IPS-NIHi7 (cell line): ENCODE measurements around the gene SIRPD.
"Not testable (repeated sequence)": the region's sequence is repeated elsewhere in the genome, so short reads cannot be mapped to it uniquely, and the experiment has no call there.

Source experiments
- DNase-seq: peaks from one replicate; pipeline ENCODE4 v3.0.0; 2012; ENCODE audit warnings: mixed read lengths; ENCODE audit errors: extremely low spot score

The SIRPD gene

DNA sequence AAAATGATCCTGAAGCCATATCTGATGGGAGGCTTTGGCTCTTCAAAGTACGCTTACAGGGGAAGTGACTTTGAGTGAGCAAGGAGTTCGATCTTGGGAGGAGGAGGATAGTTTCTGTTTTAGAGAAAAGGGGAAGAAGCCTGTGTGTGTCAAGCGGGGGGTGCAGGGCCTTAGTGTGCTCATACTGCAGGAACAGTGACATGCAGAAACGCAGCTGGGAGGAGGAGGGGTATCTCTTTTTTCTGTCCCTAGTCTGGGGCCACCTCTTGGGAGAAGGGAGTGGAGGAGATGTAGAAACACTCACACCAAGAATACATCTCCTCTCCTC, 19.8 kb downstream of the SIRPD start:
- no peak for DNase-seq

DNA sequence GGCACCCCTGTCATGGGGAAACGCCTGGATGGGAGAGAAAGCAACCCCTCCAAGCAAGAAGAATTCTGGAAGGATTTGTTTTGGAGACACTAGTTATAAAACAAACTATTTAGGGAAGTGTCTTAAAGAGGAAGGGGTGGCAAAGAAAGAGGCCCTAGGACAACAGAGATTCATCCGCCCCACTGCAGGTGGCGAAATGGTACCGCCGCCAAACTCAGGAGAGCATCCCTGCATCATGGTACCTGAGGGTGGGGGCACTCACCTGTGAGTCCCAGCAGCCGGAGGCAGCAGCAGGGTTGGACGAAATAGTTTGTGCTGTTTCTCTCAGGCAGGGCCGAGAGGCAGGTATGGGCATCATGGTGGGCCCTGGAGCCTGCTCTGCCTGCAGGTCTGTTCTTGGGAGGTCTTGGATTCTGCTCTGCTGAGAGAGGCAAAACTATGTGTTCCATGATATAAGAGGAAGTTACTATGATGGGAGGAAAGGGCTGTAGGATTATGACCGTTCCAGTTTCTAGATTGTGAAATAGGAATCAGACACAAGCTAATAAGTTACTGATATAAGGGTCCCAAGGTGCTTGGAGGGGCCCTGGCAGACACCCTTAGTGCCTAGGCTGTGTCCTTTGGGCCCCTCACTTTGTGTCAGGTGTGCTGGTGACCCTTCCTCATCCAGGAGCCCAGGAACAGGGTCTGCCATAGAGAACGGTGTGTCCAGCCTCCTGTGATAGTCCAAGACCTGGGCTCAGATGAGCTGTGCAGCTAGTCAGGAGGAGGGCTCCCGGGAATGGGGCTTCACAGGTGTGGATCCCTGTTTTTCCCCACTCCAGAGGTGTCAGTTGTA, 20.4 kb downstream of the SIRPD start:
- DNase-seq = no peak

DNA sequence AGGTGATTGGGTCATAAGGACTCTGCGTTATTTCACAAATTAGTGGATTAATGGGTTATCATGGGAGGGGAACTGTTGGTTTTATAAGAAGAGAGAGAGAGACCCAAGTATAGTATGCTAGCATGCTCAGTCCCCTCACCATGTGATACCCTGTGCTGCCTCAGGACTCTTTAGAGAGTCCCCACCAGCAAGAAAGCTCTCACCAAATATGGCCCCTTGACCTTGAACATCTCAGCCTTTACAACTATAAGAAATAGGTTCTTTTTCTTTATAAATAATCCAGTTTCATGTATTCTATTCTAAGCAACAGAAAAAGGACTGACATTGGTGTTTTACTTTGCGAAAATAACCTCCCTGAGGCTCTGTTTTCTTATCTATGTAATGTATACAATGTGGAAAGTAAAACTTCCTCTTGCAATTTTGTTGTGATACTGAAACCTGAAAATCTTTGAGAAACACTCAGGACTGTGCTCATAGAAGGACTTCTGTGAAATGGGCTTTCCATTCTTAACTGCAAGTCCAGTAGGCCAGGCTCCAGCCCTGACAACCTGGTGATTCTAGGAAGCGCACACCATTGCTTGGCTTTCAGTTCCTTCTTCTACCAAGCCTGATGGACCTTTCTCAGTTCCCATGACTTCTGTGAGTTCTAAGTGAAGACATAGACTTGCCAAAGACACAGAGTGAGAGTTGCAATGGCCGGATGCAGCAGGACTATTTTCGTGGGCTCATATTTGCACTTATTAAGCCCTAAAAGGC, 21.9 kb downstream of the SIRPD start:
- DNase-seq = no peak

DNA sequence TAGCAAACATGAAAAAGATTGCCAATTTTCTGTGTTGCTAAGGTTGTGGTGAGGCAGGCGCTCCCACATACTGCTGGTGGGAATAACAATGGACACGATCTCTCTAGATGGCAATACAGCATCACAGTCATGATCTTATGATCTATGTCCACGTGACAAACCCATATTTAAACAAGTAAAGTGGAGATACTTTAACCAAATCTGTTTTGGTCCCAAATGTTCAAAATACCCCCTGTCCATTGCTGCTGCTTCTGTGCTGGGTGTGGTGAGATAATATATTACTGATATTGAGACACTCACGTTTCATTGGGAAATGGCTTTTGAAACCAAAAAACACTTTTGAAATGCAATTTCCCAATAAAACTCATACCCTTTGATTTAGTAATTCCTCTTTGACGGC, 23.0 kb downstream of the SIRPD start:
- no peak for DNase-seq

DNA sequence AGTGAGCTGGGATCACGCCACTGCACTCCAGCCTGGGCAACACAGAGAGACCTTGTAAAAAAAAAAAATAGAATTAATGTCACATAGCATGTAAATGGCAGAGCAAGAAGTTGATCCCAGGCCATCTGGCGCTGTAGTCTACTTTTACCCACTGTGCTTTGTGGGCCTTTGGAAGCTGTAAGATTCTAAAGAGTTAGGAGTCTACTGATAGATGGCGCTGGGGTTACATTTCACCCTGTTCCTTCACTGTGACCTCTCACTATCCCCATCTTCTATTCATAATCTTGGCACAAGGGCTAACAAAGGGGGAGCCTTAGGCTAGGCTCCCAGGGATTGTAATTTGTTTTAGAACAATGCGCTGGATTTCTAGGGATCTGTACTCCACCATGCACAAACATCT, 24.4 kb downstream of the SIRPD start:
- DNase-seq = peak; percentile 46

DNA sequence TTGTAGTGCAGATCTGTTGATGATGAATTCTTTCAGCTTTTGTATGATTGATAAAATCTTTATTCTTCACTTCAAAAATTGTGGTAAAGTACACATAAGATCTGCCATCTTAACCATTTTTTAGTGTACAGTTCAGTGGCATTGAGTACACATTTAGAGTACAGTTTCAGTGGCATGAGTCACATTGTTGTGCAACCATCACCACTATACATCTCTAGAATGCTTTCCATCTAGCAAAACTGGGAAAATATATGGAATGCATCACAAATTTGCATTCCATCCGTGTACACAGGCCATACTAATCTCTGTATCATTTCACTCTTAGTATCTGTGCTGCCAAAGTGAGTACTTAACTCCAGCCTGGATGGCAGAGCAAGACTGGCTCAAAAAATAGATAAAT, 28.7 kb downstream of the SIRPD start:
- DNase-seq = no peak

DNA sequence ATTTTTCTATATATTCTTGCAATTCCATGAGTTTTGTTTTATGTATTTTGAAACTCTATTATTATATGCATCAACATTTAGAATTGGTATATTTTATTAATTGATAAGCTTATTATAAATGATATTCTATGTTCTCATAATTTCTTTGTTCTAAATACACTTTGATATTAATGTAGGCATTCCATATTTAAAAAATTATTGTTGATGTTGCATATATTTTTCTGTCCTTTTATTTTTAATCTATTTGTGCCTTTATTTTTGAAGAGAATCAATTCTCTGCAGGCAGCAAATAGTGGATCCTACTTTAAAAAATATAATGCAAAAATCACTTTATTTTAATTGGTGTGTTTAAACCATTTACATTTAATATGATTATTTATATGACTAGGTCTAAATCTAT, 29.6 kb downstream of the SIRPD start:
- DNase-seq = no peak

DNA sequence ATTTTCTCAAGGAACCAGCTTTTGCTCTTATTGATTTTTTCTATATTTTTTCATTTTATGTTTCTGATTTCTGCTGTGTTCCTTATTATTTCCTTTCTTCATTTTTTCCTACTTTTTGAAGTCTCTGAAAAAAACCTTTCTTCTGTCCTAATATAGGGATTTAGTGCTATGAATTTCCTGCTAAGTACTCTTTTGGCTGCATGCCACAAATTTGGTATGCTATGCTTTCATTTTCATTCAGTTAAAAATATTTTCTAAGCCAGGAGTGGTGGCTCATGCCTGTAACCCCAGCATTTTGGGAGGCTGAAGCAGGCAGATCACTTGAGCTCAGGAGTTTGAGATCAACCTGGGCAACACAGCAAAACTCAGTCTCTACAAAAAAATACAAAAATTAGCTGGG, 30.6 kb downstream of the SIRPD start:
- DNase-seq = no peak

DNA sequence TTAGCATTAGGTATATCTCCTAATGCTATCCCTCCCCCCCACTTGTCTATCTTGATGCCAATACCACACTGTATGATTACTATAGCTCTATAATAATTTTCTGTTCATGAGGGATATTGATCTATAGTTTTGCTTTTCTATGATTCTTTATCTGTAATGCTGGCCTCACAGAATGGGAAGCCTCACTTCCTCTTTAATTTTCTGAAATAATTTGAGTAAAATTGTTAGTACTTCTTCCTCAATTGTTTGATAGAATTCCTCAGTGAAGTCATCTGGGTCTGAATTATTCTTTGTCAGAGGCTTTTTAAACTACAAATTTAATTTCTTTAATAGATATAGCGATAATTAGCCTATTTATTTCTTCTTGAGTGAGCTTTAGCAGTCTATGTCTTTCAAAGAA, 31.2 kb downstream of the SIRPD start:
- DNase-seq = no peak

DNA sequence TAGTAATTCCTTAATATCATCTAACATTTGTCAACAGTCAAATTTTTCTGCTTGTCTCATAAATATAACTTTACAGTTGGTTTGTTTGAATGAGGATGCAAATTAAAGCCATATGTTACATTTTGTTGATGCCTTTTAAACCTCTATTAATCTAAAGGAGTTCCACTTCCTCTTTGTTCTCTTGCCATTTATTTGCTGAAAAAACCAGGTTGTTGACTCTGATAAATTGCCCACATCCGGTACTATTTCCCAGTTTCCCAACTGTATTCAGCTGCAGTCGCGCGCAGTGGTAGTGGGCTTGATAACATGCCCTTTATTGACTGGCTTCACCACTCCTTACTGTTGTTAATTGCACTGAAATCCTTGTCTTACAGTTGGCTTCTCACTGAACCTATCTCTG, 33.5 kb downstream of the SIRPD start:
- no peak for DNase-seq

DNA sequence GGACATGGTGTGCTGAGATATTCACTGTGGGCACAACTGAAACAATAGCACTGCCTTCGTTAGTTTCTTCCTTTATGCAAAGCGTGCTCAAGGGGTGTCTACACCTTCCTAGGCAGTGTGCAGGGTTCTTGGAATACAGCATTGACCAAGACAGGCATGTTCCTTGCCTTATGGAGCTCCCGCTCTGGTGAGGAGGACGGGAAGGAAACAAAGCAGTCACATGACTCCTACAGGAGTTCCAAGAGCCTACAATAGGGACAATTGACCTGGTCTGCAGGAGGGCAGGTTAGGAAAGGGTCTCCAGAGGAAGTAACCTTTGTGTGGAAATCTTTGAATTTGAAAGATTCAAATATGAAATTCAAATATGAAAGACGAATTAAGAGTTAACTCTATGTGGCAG, 40.5 kb downstream of the SIRPD start:
- DNase-seq = no peak

DNA sequence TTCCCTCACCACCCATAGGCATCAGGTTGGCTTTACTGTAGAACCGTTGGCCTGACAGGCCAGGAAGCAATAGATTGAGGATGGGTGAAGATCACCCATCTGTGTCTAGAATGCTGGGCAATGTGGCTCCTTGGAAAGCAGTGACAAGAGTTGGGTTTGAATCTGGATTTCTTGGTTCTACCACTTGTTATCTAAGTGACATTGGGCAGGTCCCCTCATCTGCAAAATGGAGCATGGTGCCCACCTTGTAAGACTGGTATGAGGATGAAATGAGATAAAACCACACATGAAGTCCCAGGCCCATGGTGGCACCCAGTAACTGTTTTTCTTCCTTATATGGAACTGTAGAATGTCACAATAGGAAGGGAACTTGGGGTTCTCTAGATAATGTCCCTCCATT, 43.7 kb downstream of the SIRPD start:
- DNase-seq = no peak

DNA sequence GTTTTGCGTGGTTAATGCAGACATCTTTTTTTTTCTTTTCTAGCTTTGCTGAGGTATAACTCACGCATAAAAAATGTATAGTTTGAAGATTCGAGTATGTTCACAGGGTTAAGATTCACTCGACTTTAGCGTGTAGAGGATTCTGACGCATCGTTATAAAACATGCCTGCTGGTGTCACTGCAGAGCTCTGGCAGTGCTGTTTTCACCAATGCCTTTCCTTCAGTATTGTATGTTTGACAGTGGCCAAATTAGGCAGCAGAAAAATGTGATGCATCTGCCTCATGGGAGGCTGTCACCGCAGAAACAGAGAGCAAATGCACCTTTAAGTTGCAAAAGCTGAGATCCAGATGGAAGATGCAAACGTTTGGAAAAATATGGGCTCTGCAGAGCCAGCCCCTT, 48.3 kb downstream of the SIRPD start:
- DNase-seq = peak; percentile 28

DNA sequence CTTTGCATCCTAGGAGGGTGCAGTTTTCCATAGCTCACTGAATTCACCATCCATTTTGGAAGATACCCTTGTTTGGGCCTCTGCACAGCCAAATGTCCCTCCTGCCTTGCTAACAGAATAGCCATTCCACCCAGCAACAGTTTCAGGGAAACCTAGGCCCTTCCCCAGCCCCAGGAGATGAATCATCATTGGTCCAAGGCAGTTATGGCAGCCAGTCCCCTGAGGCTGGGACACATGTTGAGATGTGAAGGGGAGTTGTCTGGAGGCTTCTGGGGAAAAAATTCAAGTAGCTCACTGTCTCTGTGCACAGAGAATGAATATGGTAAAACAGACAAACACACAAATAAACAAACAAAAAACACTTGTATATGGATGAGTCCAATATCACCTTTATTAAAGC, 48.9 kb downstream of the SIRPD start:
- no peak for DNase-seq

DNA sequence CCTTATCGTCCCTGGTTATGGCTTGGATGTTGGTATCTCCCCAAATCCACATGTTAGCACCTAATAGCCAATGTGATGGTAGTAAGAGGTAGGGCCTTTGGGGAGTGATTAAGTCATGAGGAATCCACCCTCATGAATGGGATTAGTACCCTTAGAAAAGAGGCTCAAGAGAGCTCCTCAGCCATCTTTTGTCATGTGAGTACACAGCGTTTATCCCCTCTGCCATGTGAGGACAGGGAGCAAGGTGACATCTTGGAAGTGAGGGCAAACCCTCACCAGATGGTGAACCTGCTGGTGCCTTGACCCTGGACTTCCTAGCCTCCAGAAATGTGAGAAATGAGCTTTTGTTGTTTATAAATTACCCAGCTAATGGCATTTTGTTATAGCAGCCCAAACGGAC, 50.2 kb downstream of the SIRPD start:
- DNase-seq = no peak

DNA sequence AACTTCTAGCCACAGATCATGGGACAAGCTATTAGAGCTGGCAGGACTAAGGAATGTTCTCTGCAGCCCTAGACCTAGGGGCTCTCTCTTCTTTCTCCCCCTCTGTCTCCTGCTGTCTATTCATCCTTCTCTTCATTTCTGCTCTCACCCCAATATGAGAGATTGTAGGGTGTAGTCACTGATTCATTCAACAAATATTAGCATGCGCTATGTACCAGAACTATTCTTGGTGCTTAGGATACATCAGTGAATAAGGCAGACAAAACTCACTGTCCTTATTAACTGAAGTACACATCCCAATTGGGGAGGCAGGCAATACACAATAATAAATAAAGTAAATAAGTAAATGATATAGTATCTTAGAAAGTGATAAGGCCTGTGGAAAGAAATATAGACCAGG, 51.6 kb downstream of the SIRPD start:
- no peak for DNase-seq

DNA sequence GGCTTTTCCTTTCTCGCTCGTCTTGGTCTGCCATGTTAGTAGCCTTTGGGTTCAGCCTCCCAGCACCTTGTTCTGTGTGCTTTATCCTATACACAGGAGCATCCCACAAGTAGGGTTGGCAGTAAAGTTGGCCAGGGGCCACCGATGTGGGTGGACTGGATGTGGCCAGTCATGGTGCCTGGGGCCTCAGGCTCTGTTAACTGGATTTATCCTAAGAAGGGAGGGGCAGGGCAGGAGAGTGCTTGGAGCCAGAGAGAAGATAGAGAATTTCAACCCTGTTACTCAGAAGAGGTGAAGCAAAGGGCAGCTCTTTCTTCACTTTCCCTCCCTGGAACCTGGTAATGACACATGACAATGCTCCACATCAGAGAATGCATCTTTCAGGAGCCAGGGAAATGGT, 52.1 kb downstream of the SIRPD start:
- no peak for DNase-seq

DNA sequence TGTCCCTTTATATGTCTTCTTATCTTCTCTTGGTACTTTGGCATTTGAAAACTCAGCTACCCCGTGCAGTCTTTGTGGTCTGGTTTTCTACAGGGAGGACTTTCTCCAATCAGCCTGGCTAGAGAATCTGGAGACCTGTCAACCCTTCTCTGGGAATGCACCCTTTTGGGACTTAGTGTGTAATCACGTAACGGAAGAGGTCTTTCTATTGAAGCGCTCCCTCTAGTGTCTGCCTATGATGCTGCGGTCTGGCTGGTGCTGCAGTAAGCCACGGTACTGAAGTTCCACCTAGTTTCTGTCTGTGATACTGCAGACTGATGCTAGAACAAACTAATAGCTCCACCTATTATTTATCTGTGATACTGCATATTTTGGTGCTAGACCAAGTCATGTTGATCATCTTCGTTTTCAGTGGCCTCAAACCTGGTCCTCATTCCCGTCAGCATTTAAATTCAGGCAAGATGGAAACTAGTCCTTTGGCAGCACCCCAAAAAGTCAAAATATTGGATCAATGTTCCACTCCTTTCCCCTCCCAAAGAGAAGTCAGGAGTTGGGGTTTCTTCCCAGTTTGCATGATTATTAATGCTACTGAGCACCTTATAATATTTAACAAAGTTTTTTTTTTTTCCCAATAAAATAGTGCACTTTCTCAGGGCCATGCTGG, 53.8 kb downstream of the SIRPD start:
- peak; percentile 89 for DNase-seq

DNA sequence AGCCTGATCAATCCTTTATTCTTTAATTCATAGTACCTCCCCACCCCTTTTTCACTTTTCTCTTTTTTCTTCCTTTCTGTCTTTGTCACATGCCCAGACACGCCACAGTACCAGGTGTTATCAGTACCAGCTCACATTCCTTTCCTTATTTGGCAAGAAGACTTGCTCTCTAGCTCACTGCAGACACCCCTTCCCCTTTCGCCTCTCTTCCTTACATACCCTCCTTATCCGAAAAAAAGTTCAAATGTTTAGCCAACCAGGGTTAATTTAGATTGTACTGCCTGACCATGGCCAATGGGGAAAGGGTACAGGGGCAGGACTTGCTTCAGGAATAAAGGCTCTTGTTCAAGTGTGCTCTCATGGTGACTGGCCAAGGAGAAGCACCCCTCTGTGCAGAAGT, 57.0 kb downstream of the SIRPD start:
- no peak for DNase-seq

DNA sequence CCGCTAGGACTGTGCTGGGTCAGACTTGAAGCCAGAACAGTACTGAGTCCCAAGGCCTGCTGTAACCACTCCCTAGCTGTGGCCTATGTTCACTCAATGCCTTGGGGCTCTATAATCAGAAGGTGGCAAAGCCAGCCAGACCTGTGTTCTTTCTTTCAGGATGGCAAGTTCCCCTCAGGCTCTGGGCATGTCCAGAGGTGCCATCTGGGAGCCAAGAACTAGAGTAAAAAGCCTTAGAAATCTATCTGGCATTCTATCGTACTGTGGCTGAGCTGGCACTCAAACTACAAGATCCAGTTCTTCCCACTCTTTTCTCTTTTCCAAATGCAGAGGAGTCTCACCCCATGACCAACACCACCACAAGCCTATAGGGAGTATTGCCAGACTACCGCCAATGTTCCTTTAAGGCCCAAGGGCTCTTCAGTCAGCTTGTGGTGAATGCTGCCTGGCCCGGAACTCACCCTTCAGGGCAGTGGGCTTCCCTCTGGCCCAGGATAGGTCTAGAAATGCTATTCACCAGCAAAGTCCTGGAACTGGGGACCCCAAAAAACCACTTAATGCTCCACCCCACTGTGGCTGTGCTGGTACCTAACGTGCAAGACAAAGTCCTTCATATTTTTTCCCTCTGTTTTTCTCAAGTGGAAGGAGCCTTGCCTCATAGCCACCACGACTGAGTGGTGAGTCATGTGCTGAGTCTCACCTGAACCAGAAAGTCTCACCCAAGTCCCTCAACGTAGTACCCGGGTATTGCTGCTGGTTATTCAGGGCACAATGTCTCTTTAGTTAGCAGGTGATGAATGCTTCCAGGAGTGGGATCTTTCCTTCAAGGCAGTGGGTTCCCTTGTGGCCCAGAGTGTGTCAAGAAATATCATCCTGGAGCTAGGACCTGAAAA, 57.7 kb downstream of the SIRPD start:
- DNase-seq = no peak

DNA sequence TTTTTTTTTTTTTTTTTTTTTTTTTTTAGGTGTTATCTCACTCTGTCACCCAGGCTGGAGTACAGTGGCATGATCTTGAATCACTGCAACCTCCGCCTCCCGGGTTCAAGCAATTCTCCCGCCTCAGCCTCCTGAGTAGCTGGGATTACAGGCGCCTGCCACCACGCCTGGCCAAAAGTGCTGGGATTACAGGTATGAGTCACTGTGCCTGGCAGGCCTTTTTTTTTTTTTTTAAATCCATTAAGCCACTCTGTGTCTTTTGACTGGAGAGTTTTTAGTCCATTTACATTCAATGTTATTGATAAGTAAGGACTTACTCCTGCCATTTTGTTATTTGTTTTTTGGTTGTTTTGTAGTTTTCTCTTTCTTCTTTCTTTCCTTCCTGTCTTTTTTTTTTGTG, 60.1 kb downstream of the SIRPD start:
- DNase-seq = not testable (repeated sequence)

DNA sequence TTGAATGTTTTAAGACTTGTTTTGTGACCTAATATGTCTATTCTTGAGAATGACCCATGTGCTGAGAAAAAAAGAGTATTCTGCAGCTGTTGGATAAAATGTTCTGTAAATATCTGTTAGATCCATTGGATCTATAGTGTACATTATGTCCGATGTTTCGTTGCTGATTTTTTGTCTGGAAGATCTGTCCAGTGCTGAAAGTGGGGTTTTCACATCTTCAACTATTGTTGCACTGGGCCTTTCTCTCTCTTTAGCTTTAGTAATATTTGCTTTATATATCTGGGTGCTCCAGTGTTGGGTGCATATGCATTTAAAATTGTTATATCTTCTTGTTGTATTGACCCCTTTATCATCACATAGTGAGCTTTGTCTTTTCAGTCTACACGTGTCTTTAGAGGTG, 60.6 kb downstream of the SIRPD start:
- no peak for DNase-seq
